MG63 (cell line): ENCODE results near the gene NCAN. TPM values are rescaled to one million over a fixed set of nuclear protein-coding genes. Genes with fewer than 3 reads are reported as not detected.

ENCODE experiments used
- DNase-seq: peaks from one replicate; pipeline ENCODE4 v3.0.0-alpha.2; 2020
- H3K27me3 ChIP-seq: fragments of 250-450 bp; sonication (Bioruptor Pico); 2 replicates; pipeline ENCODE4 v1.5.1; 2020; ENCODE audit warnings: mild to moderate bottlenecking, moderate library complexity
- H3K36me3 ChIP-seq: fragments of 250-450 bp; sonication (Bioruptor Pico); 2 replicates; pipeline ENCODE4 v1.5.1; 2020; ENCODE audit warnings: mild to moderate bottlenecking, moderate library complexity
- H3K4me3 ChIP-seq: fragments of 250-450 bp; sonication (Bioruptor Pico); 2 replicates; pipeline ENCODE4 v1.5.1; 2020; ENCODE audit warnings: mild to moderate bottlenecking, moderate library complexity
- H3K9me3 ChIP-seq: fragments of 250-450 bp; sonication (Bioruptor Pico); 2 replicates; pipeline ENCODE4 v1.5.1; 2020; ENCODE audit warnings: mild to moderate bottlenecking, moderate library complexity
- total RNA-seq: library from RNA; depleted of rRNA; stranded (reverse); fragments of >200 nt; shearing (Covaris generic); gene quantifications from 2 replicates; pipeline ENCODE4 v1.2.3, GENCODE V29; 2014; ENCODE audit warnings: low replicate concordance

The NCAN gene
- total RNA-seq, 1 experiment from 2014 or later, result 0.07 TPM

GRCh38 chr19:19186742-19187141, 25.0 kb upstream of the NCAN start:
- no peak for DNase-seq
- H3K27me3 ChIP-seq, result no peaks in the 10 kb centered on the region

GRCh38 chr19:19191768-19192077, 20.0 kb upstream of the NCAN start:
- Histone ChIP-seq H3K4me3 (peak overlapping the region; percentile 90), H3K9me3 (no peaks in the 10 kb centered on the region), H3K36me3 (peaks cover 42% of the 10 kb centered on the region), H3K27me3 (no peaks in the 10 kb centered on the region)
- DNase-seq, result no peak

More at GRCh38 chr19:19186742-19187141, 25.0 kb upstream of the NCAN start:
- peaks cover 60% of the 10 kb centered on the region for H3K36me3 ChIP-seq
- H3K9me3 ChIP-seq, result no peaks in the 10 kb centered on the region
- H3K4me3 ChIP-seq, result no peak overlapping the region

GRCh38 chr19:19192078-19192882, 19.5 kb upstream of the NCAN start, which contains the start of the genes BORCS8 and RFXANK:
Gene BORCS8 (minus strand): TSS chr19:19192152. CDS start chr19:19192117, 35 bp downstream.
Gene RFXANK (plus strand): TSS chr19:19192258. CDS start chr19:19193947, 1,689 bp downstream.
- peaks cover 43% of the 10 kb centered on the region for H3K36me3 ChIP-seq
- peak; percentile 100 for DNase-seq
- peak within 1 kb of the TSS; percentile 90 for H3K4me3 ChIP-seq
- H3K9me3 ChIP-seq, result no peaks in the 10 kb centered on the region
- no peaks in the 10 kb centered on the region for H3K27me3 ChIP-seq

- no peak for DNase-seq
- no peaks in the 10 kb centered on the region for H3K27me3 ChIP-seq
- H3K4me3 ChIP-seq, result peak overlapping the region; percentile 90
- no peaks in the 10 kb centered on the region for H3K9me3 ChIP-seq
- H3K36me3 ChIP-seq, result peaks cover 44% of the 10 kb centered on the region
Observed at GRCh38 chr19:19192910-19193423, 18.8 kb upstream of the NCAN start.

GRCh38 chr19:19193926-19194325, 17.8 kb upstream of the NCAN start:
- Histone ChIP-seq H3K9me3 (no peaks in the 10 kb centered on the region), H3K4me3 (peak overlapping the region; percentile 90), H3K27me3 (no peaks in the 10 kb centered on the region), H3K36me3 (peaks cover 52% of the 10 kb centered on the region)
- DNase-seq, result no peak

DNA sequence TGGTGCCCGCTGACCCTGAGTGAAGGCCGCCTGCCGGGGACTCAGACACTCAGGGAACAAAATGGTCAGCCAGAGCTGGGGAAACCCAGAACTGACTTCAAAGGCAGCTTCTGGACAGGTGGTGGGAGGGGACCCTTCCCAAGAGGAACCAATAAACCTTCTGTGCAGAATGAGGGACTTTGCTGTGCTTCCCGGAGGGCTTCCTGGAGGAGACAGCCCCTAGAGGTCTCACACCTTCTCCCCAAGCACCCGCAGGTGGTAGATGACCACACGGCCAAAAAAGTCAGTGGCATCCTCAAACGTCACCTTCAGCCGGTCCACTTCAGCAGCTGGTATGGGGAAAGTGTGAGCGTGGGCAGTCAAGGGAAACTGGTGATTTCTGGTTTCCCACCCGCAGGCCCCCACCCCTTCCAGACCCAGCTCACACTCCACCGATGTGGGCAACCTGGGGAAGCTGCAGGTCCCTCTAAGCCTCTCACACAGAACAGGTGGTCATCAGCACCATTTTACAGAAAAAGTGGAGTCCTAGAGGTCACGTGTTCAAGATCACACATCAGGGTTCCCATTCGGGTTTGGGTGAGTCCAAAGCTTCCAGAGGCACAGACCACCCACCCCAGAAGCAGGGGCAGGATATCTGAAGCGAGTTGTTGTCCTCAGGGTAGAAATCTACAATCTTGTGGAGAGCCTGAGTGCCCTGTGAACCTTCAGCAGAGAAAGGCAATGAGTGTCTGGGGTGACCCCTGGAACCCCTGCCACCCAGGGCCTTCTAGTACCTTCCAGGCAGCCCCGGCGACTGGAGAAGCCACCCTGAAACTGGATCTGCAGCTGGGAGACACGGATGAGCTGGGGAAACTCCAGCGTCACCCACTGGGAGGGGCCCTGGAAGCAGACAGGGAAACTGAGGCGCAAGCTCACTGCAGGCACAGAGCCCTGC, 9.8 kb upstream of the NCAN start:
- DNase-seq, result no peak
- peaks cover 37% of the 10 kb centered on the region for H3K36me3 ChIP-seq
- peaks cover 16% of the 10 kb centered on the region for H3K27me3 ChIP-seq
- no peaks in the 10 kb centered on the region for H3K9me3 ChIP-seq
- peak overlapping the region; percentile 84 for H3K4me3 ChIP-seq

- Histone ChIP-seq H3K4me3 (peak overlapping the region; percentile 84), H3K9me3 (no peaks in the 10 kb centered on the region), H3K27me3 (peaks cover 16% of the 10 kb centered on the region), H3K36me3 (peaks cover 33% of the 10 kb centered on the region)
- DNase-seq, result no peak
Observed at GRCh38 chr19:19202707-19203011, 9.1 kb upstream of the NCAN start.

- DNase-seq, result peak; percentile 95
- Histone ChIP-seq H3K36me3 (peaks cover 30% of the 10 kb centered on the region), H3K9me3 (no peaks in the 10 kb centered on the region), H3K27me3 (peaks cover 16% of the 10 kb centered on the region), H3K4me3 (peak within 1 kb of the TSS; percentile 84)
Observed at GRCh38 chr19:19203012-19203856, 8.5 kb upstream of the NCAN start, which contains the start of gene NR2C2AP. Gene NR2C2AP (minus strand): TSS chr19:19203414. CDS start chr19:19203060, 354 bp downstream.

- no peak for DNase-seq
- H3K27me3 ChIP-seq, result peaks cover 24% of the 10 kb centered on the region
- H3K36me3 ChIP-seq, result peaks cover 21% of the 10 kb centered on the region
- no peak overlapping the region for H3K4me3 ChIP-seq
- no peaks in the 10 kb centered on the region for H3K9me3 ChIP-seq
Observed at GRCh38 chr19:19204181-19204580, 7.6 kb upstream of the NCAN start.

- Histone ChIP-seq H3K36me3 (peaks cover 14% of the 10 kb centered on the region), H3K27me3 (peaks cover 39% of the 10 kb centered on the region), H3K4me3 (no peak overlapping the region), H3K9me3 (no peaks in the 10 kb centered on the region)
- peak; percentile 28 for DNase-seq
Observed at GRCh38 chr19:19205416-19206410, 6.0 kb upstream of the NCAN start.

DNA sequence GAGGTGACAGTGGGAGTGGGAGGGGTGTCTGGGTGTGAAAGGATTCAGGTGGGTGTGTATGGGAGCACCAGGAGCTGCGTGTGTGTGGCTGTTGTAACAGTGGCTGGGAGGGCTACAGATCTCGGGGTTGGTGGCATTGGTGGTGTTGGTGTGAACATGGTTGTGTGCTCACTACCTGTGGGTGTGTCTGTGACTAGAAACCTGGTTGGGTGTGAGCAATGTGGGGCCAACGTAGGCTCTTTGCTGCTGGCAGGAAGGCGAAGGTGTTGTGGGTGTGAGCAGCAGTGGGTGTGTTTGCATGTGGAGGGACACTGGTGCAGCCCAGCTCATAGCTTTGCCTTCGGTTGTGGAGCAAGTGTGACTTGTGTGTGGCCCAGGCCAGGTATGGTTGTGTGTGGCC, 4.8 kb upstream of the NCAN start:
- Histone ChIP-seq H3K36me3 (peaks cover 5% of the 10 kb centered on the region), H3K27me3 (peaks cover 50% of the 10 kb centered on the region), H3K4me3 (no peak overlapping the region), H3K9me3 (no peaks in the 10 kb centered on the region)
- no peak for DNase-seq

- peak; percentile 32 for DNase-seq
- Histone ChIP-seq H3K27me3 (peaks cover 60% of the 10 kb centered on the region), H3K9me3 (no peaks in the 10 kb centered on the region), H3K36me3 (no peaks in the 10 kb centered on the region; the same call in 1 of the 2 replicates), H3K4me3 (no peak overlapping the region)
Observed at GRCh38 chr19:19207637-19208572, 3.9 kb upstream of the NCAN start.

- Histone ChIP-seq H3K4me3 (no peak overlapping the region), H3K9me3 (no peaks in the 10 kb centered on the region), H3K36me3 (no peaks in the 10 kb centered on the region), H3K27me3 (peaks cover 75% of the 10 kb centered on the region)
- no peak for DNase-seq
Observed at GRCh38 chr19:19209372-19209771, 2.4 kb upstream of the NCAN start.

DNA sequence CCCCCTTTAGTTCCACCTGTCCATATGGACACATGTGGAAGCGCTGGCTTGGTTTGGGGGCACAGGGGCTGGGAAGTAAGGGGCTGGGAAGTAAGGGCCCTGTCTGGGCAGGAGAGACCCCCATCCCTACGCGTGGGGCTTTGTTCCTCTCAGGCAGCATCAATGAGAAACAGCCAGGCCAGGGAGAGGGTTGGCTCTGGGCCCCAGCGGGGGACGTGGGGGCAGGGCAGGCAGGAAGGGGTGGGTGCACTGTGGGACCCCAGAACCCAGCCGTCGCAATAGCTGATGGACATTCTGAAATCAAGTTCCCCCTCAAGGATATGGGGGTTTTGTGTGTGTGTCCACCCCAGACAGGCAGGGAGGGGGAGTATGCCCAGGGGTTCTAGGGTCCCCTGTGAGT, 1.2 kb downstream of the NCAN start:
- H3K4me3 ChIP-seq, result no peak overlapping the region
- no peaks in the 10 kb centered on the region for H3K36me3 ChIP-seq
- no peak for DNase-seq
- peaks cover 94% of the 10 kb centered on the region for H3K27me3 ChIP-seq
- peaks cover 7% of the 10 kb centered on the region; the same call in 1 of the 2 replicates for H3K9me3 ChIP-seq
